ENCODE data around the gene SMCR8. TPM values are rescaled to one million over a fixed set of nuclear protein-coding genes. Genes with fewer than 3 reads are reported as not detected.

The SMCR8 gene
- total RNA-seq, 1 experiment from 2014 or later = 10.9 TPM

GRCh38 chr17:18324140-18325050 lies 9.3 kb downstream of the SMCR8 start:
- Mint-ChIP-seq H3K36me3 (ENCODE audit: insufficient read depth, unreplicated experiment) (peaks cover 66% of the 10 kb centered on the region), H3K27ac (ENCODE audit: low read depth, unreplicated experiment) (no peak overlapping the region), H3K4me3 (ENCODE audit: unreplicated experiment) (no peak overlapping the region), H3K9me3 (ENCODE audit: unreplicated experiment) (no peaks in the 10 kb centered on the region), H3K27me3 (ENCODE audit: insufficient read depth, unreplicated experiment) (no peaks in the 10 kb centered on the region), H3K4me1 (ENCODE audit: insufficient read depth, unreplicated experiment) (peaks cover 10% of the 10 kb centered on the region)
- TF ChIP-seq CTCF (IDR thresholded peaks at IDR 0.05; ENCODE audit: unreplicated experiment) = no peak
- intact Hi-C loops (cut with micrococcal nuclease) = loop anchor here (5.0 kb wide), 1 partner anchor 107 kb away; no protein-coding TSS in a partner anchor
- BruUV-seq (replicated peaks) = no TSS peak
- DNase-seq (ENCODE audit: unreplicated experiment) = no peak
- CTCF ChIA-PET = no interaction called here
- POLR2A ChIA-PET = no interaction called here

- Mint-ChIP-seq H3K27ac (ENCODE audit: low read depth, unreplicated experiment) (no peak overlapping the region), H3K4me1 (ENCODE audit: insufficient read depth, unreplicated experiment) (no peaks in the 10 kb centered on the region), H3K4me3 (ENCODE audit: unreplicated experiment) (no peak overlapping the region), H3K36me3 (ENCODE audit: insufficient read depth, unreplicated experiment) (peaks cover 72% of the 10 kb centered on the region), H3K27me3 (ENCODE audit: insufficient read depth, unreplicated experiment) (no peaks in the 10 kb centered on the region), H3K9me3 (ENCODE audit: unreplicated experiment) (no peaks in the 10 kb centered on the region)
- DNase-seq (ENCODE audit: unreplicated experiment) = no peak
- intact Hi-C loops (cut with micrococcal nuclease) = no loop called here
- CTCF ChIA-PET = no interaction called here
- TF ChIP-seq CTCF (IDR thresholded peaks at IDR 0.05; ENCODE audit: unreplicated experiment) = no peak
- POLR2A ChIA-PET = no interaction called here
- BruUV-seq (replicated peaks) = no TSS peak
These were observed 10.9 kb downstream of the SMCR8 start for GRCh38 chr17:18326039-18326438.

DNA sequence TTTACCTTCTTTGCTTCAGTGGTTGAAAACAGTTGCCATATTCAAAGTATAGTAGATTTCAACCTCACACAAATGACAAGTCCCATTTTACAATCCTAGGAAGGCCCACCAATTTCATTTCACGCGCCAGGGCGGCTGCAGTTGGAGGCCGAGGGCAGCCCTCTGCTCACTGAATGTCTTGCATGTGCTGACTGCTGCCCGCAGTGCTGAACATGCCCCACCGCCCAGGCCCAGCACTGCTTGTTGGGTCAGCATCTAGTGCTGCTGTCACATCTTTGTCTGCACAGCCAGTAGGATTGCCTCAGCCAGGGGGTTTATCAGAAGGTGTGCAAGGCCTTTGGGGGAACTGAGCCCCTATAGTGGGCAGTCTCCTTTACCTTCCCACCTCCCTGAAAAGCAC lies 11.5 kb downstream of the SMCR8 start:
- H3K4me1 Mint-ChIP-seq (ENCODE audit: insufficient read depth, unreplicated experiment) = no peaks in the 10 kb centered on the region
- no peaks in the 10 kb centered on the region for H3K27me3 Mint-ChIP-seq (ENCODE audit: insufficient read depth, unreplicated experiment)
- no TSS peak for BruUV-seq (replicated peaks)
- ChIA-PET CTCF (no interaction called here), POLR2A (no interaction called here)
- no peak for DNase-seq (ENCODE audit: unreplicated experiment)
- H3K9me3 Mint-ChIP-seq (ENCODE audit: unreplicated experiment) = no peaks in the 10 kb centered on the region
- H3K36me3 Mint-ChIP-seq (ENCODE audit: insufficient read depth, unreplicated experiment) = peaks cover 76% of the 10 kb centered on the region
- no peak overlapping the region for H3K4me3 Mint-ChIP-seq (ENCODE audit: unreplicated experiment)
- no peak for TF ChIP-seq CTCF (IDR thresholded peaks at IDR 0.05; ENCODE audit: unreplicated experiment)
- H3K27ac Mint-ChIP-seq (ENCODE audit: low read depth, unreplicated experiment) = no peak overlapping the region
- intact Hi-C loops (cut with micrococcal nuclease) = no loop called here

- no peak overlapping the region for H3K27ac Mint-ChIP-seq (ENCODE audit: low read depth, unreplicated experiment)
- ChIA-PET POLR2A (interaction anchor here (1.7 kb wide), 1 partner anchor 10 kb away, joined by 5 read pairs; no protein-coding TSS in a partner anchor), CTCF (no interaction called here)
These were observed 12.0 kb downstream of the SMCR8 start for GRCh38 chr17:18327093-18327492.

More at GRCh38 chr17:18327093-18327492, 12.0 kb downstream of the SMCR8 start:
- Mint-ChIP-seq H3K27me3 (ENCODE audit: insufficient read depth, unreplicated experiment) (no peaks in the 10 kb centered on the region), H3K4me3 (ENCODE audit: unreplicated experiment) (no peak overlapping the region), H3K36me3 (ENCODE audit: insufficient read depth, unreplicated experiment) (peaks cover 76% of the 10 kb centered on the region), H3K4me1 (ENCODE audit: insufficient read depth, unreplicated experiment) (no peaks in the 10 kb centered on the region), H3K9me3 (ENCODE audit: unreplicated experiment) (no peaks in the 10 kb centered on the region)
- no peak for DNase-seq (ENCODE audit: unreplicated experiment)
- intact Hi-C loops (cut with micrococcal nuclease) = no loop called here
- no peak for TF ChIP-seq CTCF (IDR thresholded peaks at IDR 0.05; ENCODE audit: unreplicated experiment)
- BruUV-seq (replicated peaks) = no TSS peak

Measured in MCF 10A (cell line).